Keratinocyte (primary cell): ENCODE measurements around the gene CBFA2T3. TPM values are rescaled to one million over a fixed set of nuclear protein-coding genes. Genes with fewer than 3 reads are reported as not detected.

Experiments
- DNase-seq: peaks from one replicate; pipeline ENCODE4 v3.0.0-alpha.2; 2011; ENCODE audit warnings: low read depth, missing footprints, low spot score
- FAIRE-seq: peaks from 2 replicates; lab custom pipeline; 2011; peaks lifted over from hg19 to GRCh38; lab: Jason Lieb, UNC
- H2AFZ ChIP-seq: 2 replicates; pipeline ENCODE4 v1.6.0; 2012; ENCODE audit warnings: low read length, control low read depth, inconsistent platforms; ENCODE audit not compliant: control insufficient read depth
- H3K27ac ChIP-seq: 2 replicates; pipeline ENCODE4 v1.5.1; 2011; ENCODE audit warnings: low read length; ENCODE audit not compliant: control insufficient read depth, insufficient read depth
- H3K27me3 ChIP-seq: 3 replicates; pipeline ENCODE4 v1.6.0; 2011; ENCODE audit warnings: low read length; ENCODE audit not compliant: control insufficient read depth, insufficient read depth; ENCODE audit errors: extremely low read depth
- H3K36me3 ChIP-seq, 2 experiments: 2 replicates in 1 of 2; 3 replicates in 1 of 2; pipeline ENCODE4 v1.5.1; 2011; ENCODE audit warnings: low read length in 2 of 2, mild to moderate bottlenecking in 1 of 2; ENCODE audit not compliant: control insufficient read depth in 2 of 2, insufficient read depth in 2 of 2; ENCODE audit errors: extremely low read depth in 1 of 2
- H3K4me1 ChIP-seq: 3 replicates; pipeline ENCODE4 v1.5.1; 2011; ENCODE audit warnings: low read length; ENCODE audit not compliant: control insufficient read depth, insufficient read depth; ENCODE audit errors: extremely low read depth
- H3K4me2 ChIP-seq: 3 replicates; pipeline ENCODE4 v1.6.0; 2011; ENCODE audit warnings: low read depth, low read length; ENCODE audit not compliant: control insufficient read depth, insufficient read depth; ENCODE audit errors: extremely low read depth
- H3K4me3 ChIP-seq, 3 experiments: fragments of 200-600 bp in 1 of 3; sonication (generic) in 1 of 3; 2 replicates in 2 of 3; 3 replicates in 1 of 3; pipeline ENCODE4 v1.5.1; 2011 to 2016; ENCODE audit warnings: low read length in 3 of 3, mild to moderate bottlenecking in 3 of 3, control low read depth in 2 of 3, inconsistent platforms in 1 of 3, low read depth in 1 of 3, mixed read lengths in 1 of 3, mixed run types in 1 of 3, moderate library complexity in 1 of 3; ENCODE audit not compliant: control insufficient read depth in 2 of 3, insufficient read depth in 2 of 3; ENCODE audit errors: extremely low read depth in 1 of 3
- H3K79me2 ChIP-seq: 2 replicates; pipeline ENCODE4 v1.6.0; 2012; ENCODE audit warnings: low read length; ENCODE audit not compliant: control insufficient read depth, insufficient read depth
- H3K9ac ChIP-seq: 3 replicates; pipeline ENCODE4 v1.6.0; 2011; ENCODE audit warnings: low read length; ENCODE audit not compliant: control insufficient read depth, insufficient read depth; ENCODE audit errors: extremely low read depth
- H3K9me1 ChIP-seq: 3 replicates; pipeline ENCODE4 v1.6.0; 2011; ENCODE audit warnings: low read length; ENCODE audit not compliant: control insufficient read depth, insufficient read depth; ENCODE audit errors: extremely low read depth
- H3K9me3 ChIP-seq: 2 replicates; pipeline ENCODE4 v1.5.1; 2012; ENCODE audit warnings: low read depth, low read length; ENCODE audit not compliant: control insufficient read depth
- H4K20me1 ChIP-seq: 3 replicates; pipeline ENCODE4 v1.6.0; 2011; ENCODE audit warnings: low read length; ENCODE audit not compliant: control insufficient read depth, insufficient read depth; ENCODE audit errors: extremely low read depth
- EZH2 ChIP-seq: IDR thresholded peaks from one replicate; pipeline ENCODE4 v1.6.1; 2012; ENCODE audit warnings: inconsistent platforms, mild to moderate bottlenecking, low read length, moderate library complexity
- dilution Hi-C: fragments of 300-500 bp; cut with MboI; formaldehyde crosslinking; loops from one replicate; pipeline ENCODE4 v1.7.0; 2020; ENCODE audit warnings: low sequenced_read_pairs; ENCODE audit not compliant: extremely low pct_ligation_motif_present
- polyA plus RNA-seq, 5 experiments: library from polyadenylated mRNA; depleted of rRNA in 3 of 5; stranded (reverse) in 3 of 5; stranded (forward) in 1 of 5; unstranded in 1 of 5; fragments of >200 nt; gene quantifications; 1 replicate in 1 of 5; 2 replicates in 3 of 5; 3 replicates in 1 of 5; pipeline versions ENCODE4 v1.2.1 to v1.2.3, GENCODE V29; 2011 to 2012; ENCODE audit warnings: missing spikeins in 2 of 5, low read depth in 1 of 5, low replicate concordance in 1 of 5
- TF ChIP-seq, protein P1 (sequence below), 3 experiments: IDR thresholded peaks in 1 of 3; conservative IDR thresholded peaks in 1 of 3; optimal IDR thresholded peaks in 1 of 3; 2 replicates in 2 of 3; 3 replicates in 1 of 3; pipeline versions ENCODE3 to v1.5.1; 2011; ENCODE audit warnings: low read length in 3 of 3, mild to moderate bottlenecking in 3 of 3, moderate library complexity in 2 of 3, control low read depth in 1 of 3, inconsistent platforms in 1 of 3; ENCODE audit not compliant: insufficient read depth in 2 of 3; ENCODE audit errors: extremely low read depth in 1 of 3

Gene CBFA2T3
- polyA plus RNA-seq, 1 donor (not counting 4 experiments of a cell fraction or from before 2014, with no cell fraction given) = 0.08 TPM

GRCh38 chr16:88825146-88825545 lies 151.9 kb downstream of the CBFA2T3 start:
- no peaks in the 10 kb centered on the region for H3K27me3 ChIP-seq
- peaks cover 0 to 9% of the 10 kb centered on the region in 2 experiments for H3K36me3 ChIP-seq

More at GRCh38 chr16:88825146-88825545, 151.9 kb downstream of the CBFA2T3 start:
- no peak overlapping the region for H3K4me3 ChIP-seq
- FAIRE-seq (no peak), DNase-seq (no peak)
- no peak for TF ChIP-seq EZH2
- TF ChIP-seq, protein P1, sequence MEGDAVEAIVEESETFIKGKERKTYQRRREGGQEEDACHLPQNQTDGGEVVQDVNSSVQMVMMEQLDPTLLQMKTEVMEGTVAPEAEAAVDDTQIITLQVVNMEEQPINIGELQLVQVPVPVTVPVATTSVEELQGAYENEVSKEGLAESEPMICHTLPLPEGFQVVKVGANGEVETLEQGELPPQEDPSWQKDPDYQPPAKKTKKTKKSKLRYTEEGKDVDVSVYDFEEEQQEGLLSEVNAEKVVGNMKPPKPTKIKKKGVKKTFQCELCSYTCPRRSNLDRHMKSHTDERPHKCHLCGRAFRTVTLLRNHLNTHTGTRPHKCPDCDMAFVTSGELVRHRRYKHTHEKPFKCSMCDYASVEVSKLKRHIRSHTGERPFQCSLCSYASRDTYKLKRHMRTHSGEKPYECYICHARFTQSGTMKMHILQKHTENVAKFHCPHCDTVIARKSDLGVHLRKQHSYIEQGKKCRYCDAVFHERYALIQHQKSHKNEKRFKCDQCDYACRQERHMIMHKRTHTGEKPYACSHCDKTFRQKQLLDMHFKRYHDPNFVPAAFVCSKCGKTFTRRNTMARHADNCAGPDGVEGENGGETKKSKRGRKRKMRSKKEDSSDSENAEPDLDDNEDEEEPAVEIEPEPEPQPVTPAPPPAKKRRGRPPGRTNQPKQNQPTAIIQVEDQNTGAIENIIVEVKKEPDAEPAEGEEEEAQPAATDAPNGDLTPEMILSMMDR (optimal IDR thresholded peaks at IDR 0.05 in 1 of 3, IDR thresholded peaks at IDR 0.05 in 1 of 3, conservative IDR thresholded peaks at IDR 0.05 in 1 of 3; ENCODE audit: extremely low read depth in 1 of 3, insufficient read depth in 2 of 3, low read length in 3 of 3) = no peak
- H3K9ac ChIP-seq = no peak overlapping the region
- no peak overlapping the region for H3K27ac ChIP-seq
- H3K9me3 ChIP-seq = no peaks in the 10 kb centered on the region
- H3K9me1 ChIP-seq = no peaks in the 10 kb centered on the region
- no peaks in the 10 kb centered on the region for H3K79me2 ChIP-seq
- no peak overlapping the region for H3K4me2 ChIP-seq
- H3K4me1 ChIP-seq = peaks cover 3% of the 10 kb centered on the region
- dilution Hi-C loops = no loop called here
- H2AFZ ChIP-seq = no peak overlapping the region
- H4K20me1 ChIP-seq = no peaks in the 10 kb centered on the region

Other genes starting within 250 kb of the CBFA2T3 start
- 62.8 to 136 TPM (median 120 TPM) in 3 replicates for gene PIEZO1, start 192.0 kb downstream of the CBFA2T3 start, polyA plus RNA-seq
- 1.0 to 4.9 TPM (median 2.0 TPM) in 3 replicates for gene CDT1, start 173.4 kb downstream of the CBFA2T3 start, polyA plus RNA-seq
- 91.4 to 177 TPM (median 106 TPM) in 3 replicates for gene APRT, start 165.3 kb downstream of the CBFA2T3 start, polyA plus RNA-seq
- gene GALNS, start 120.3 kb downstream of the CBFA2T3 start, polyA plus RNA-seq = 8.3 to 9.6 TPM (median 9.3 TPM) in 3 replicates
- 49.5 to 170 TPM (median 139 TPM) in 3 replicates for gene TRAPPC2L, start 120.1 kb downstream of the CBFA2T3 start, polyA plus RNA-seq
- not detected in 3 replicates for gene PABPN1L, start 110.5 kb downstream of the CBFA2T3 start, polyA plus RNA-seq
- 9.8 to 13.4 TPM (median 11.2 TPM) in 3 replicates for gene ACSF3, start 116.6 kb upstream of the CBFA2T3 start, polyA plus RNA-seq
- not detected in 3 replicates for gene CDH15, start 194.5 kb upstream of the CBFA2T3 start, polyA plus RNA-seq
- gene SLC22A31, start 223.3 kb upstream of the CBFA2T3 start, polyA plus RNA-seq = 0.05 TPM in 1 of 3 replicates, not detected in the others
- 5.4 to 6.2 TPM (median 5.9 TPM) in 3 replicates for gene ZNF778, start 240.5 kb upstream of the CBFA2T3 start, polyA plus RNA-seq